ENCODE measurements around the gene NDUFV1.
A peak's percentile ranks its signal among the peaks of the same experiment; 100 is the strongest.

GRCh38 chr11:67572305-67572704 lies 34.4 kb upstream of the NDUFV1 start:
- TF ChIP-seq, protein P1, sequence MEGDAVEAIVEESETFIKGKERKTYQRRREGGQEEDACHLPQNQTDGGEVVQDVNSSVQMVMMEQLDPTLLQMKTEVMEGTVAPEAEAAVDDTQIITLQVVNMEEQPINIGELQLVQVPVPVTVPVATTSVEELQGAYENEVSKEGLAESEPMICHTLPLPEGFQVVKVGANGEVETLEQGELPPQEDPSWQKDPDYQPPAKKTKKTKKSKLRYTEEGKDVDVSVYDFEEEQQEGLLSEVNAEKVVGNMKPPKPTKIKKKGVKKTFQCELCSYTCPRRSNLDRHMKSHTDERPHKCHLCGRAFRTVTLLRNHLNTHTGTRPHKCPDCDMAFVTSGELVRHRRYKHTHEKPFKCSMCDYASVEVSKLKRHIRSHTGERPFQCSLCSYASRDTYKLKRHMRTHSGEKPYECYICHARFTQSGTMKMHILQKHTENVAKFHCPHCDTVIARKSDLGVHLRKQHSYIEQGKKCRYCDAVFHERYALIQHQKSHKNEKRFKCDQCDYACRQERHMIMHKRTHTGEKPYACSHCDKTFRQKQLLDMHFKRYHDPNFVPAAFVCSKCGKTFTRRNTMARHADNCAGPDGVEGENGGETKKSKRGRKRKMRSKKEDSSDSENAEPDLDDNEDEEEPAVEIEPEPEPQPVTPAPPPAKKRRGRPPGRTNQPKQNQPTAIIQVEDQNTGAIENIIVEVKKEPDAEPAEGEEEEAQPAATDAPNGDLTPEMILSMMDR (conservative IDR thresholded peaks at IDR 0.05), result 0 out of 2 replicates have a peak, but pooled peaks have one; percentile 49
- TF ChIP-seq ZFX (IDR thresholded peaks at IDR 0.05), result no peak
